Fibroblast of lung (primary cell): ENCODE measurements around the gene DNAJB6.

Source experiments
- CTCF ChIP-seq, 2 donors: IDR thresholded peaks in 1 of 2; conservative IDR thresholded peaks in 1 of 2; 1 replicate in 1 of 2; 2 replicates in 1 of 2; pipeline ENCODE4 v1.5.1; 2011 to 2012; ENCODE audit warnings: low read length in 2 of 2, control low read depth in 1 of 2, inconsistent platforms in 1 of 2, low read depth in 1 of 2, mild to moderate bottlenecking in 1 of 2
- EZH2 ChIP-seq: IDR thresholded peaks from 2 replicates; pipeline ENCODE4 v1.5.1; 2012; ENCODE audit warnings: low read length, control low read depth, mild to moderate bottlenecking; ENCODE audit errors: missing control alignments

GRCh38 chr7:157320608-157320980, 16.2 kb upstream of the DNAJB6 start:
- no peak for TF ChIP-seq EZH2
- TF ChIP-seq CTCF (conservative IDR thresholded peaks at IDR 0.05 in 1 of 2, IDR thresholded peaks at IDR 0.05 in 1 of 2; ENCODE audit: low read depth in 1 of 2, low read length in 2 of 2) = no peak
